HepG2 (cell line): ENCODE data around the gene UCKL1. TPM values are rescaled to one million over a fixed set of nuclear protein-coding genes. Genes with fewer than 3 reads are reported as not detected.

ENCODE experiments used
- DNMT3B ChIP-seq: conservative IDR thresholded peaks from 2 replicates; pipeline ENCODE4 v1.6.1; 2016; ENCODE audit warnings: missing biosample characterization, control low read depth
- EHMT2 ChIP-seq: fragments of 200-600 bp; sonication (generic); IDR thresholded peaks from 2 replicates; pipeline ENCODE4 v1.7.0; 2017; ENCODE audit warnings: antibody characterized with exemption, low read depth, low read length, borderline replicate concordance
- GLI4 ChIP-seq: sonication (generic); formaldehyde crosslinking; IDR thresholded peaks from 2 replicates; pipeline ENCODE4 v1.5.1; 2020; ENCODE audit warnings: missing genetic modification reagents, mild to moderate bottlenecking, moderate library complexity, borderline replicate concordance
- HCFC1 ChIP-seq: fragments of 150-350 bp; IDR thresholded peaks from 2 replicates; pipeline ENCODE4 v1.6.1; 2014; ENCODE audit warnings: low read depth, low read length
- HDAC1 ChIP-seq: sonication (generic); formaldehyde crosslinking; IDR thresholded peaks from 2 replicates; pipeline ENCODE4 v1.5.1; 2020; ENCODE audit warnings: mild to moderate bottlenecking, missing genetic modification reagents
- MAFF ChIP-seq: IDR thresholded peaks from 2 replicates; pipeline ENCODE4 v1.6.1; 2011; ENCODE audit warnings: low read depth, low read length, improper control_type of control experiment
- NONO ChIP-seq, 2 experiments: fragments of 450-650 bp in 1 of 2; sonication (generic) in 1 of 2; formaldehyde crosslinking in 1 of 2; IDR thresholded peaks in 1 of 2; conservative IDR thresholded peaks in 1 of 2; 2 replicates each; pipeline versions ENCODE4 v1.6.1 to v1.8.0; 2017 to 2022; ENCODE audit warnings: mild to moderate bottlenecking in 1 of 2, missing genetic modification reagents in 1 of 2, moderate library complexity in 1 of 2
- NR1H2 ChIP-seq: sonication (generic); formaldehyde crosslinking; IDR thresholded peaks from 2 replicates; pipeline ENCODE4 v1.8.1; 2022; ENCODE audit warnings: low read depth, missing genetic modification reagents, borderline replicate concordance
- POLR2AphosphoS2 ChIP-seq: IDR thresholded peaks from 2 replicates; pipeline ENCODE4 v1.6.1; 2011; ENCODE audit warnings: low read depth, low read length, improper control_type of control experiment
- RELA ChIP-seq: sonication (generic); formaldehyde crosslinking; IDR thresholded peaks from 2 replicates; pipeline ENCODE4 v1.4.0; 2020; ENCODE audit warnings: missing genetic modification reagents
- RFX1 ChIP-seq: fragments of 450-650 bp; IDR thresholded peaks from 2 replicates; pipeline ENCODE4 v1.6.1; 2017
- SATB2 ChIP-seq: sonication (generic); formaldehyde crosslinking; IDR thresholded peaks from 2 replicates; pipeline ENCODE4 v1.5.0; 2020; ENCODE audit warnings: missing genetic modification reagents
- SNAPC5 ChIP-seq: sonication (generic); formaldehyde crosslinking; IDR thresholded peaks from 2 replicates; pipeline ENCODE4 v1.8.1; 2023; ENCODE audit warnings: mild to moderate bottlenecking, missing genetic modification reagents, borderline replicate concordance
- STAG1 ChIP-seq: sonication (generic); formaldehyde crosslinking; IDR thresholded peaks from 2 replicates; pipeline ENCODE4 v1.4.0; 2020; ENCODE audit warnings: missing genetic modification reagents
- ZKSCAN8 ChIP-seq: IDR thresholded peaks from 2 replicates; pipeline ENCODE4 v1.6.1; 2016; ENCODE audit warnings: borderline replicate concordance, missing genetic modification reagents, missing compliant biosample characterization
- ZSCAN12 ChIP-seq: sonication (generic); formaldehyde crosslinking; IDR thresholded peaks from 2 replicates; pipeline ENCODE4 v1.9.0; 2021; ENCODE audit warnings: mild to moderate bottlenecking, missing genetic modification reagents
- polyA plus RNA-seq, 8 experiments: library from polyadenylated mRNA; depleted of rRNA in 3 of 8; stranded (reverse) in 7 of 8; unstranded in 1 of 8; fragments of >200 nt; fragmentation: Illumina TruSeq in 4 of 8; extraction: Trizol in 4 of 8; gene quantifications; 2 replicates each; pipeline versions ENCODE4 v1.2.1 to v1.2.3, GENCODE V29; 2011 to 2016; ENCODE audit warnings: low read depth in 4 of 8, missing spikeins in 1 of 8, mixed read lengths in 1 of 8; ENCODE audit not compliant: insufficient read depth in 1 of 8
- total RNA-seq, 5 experiments: library from RNA; depleted of rRNA; stranded (reverse); fragments of >200 nt; fragmentation: Illumina TruSeq; extraction: Trizol; gene quantifications; 2 replicates each; pipeline ENCODE4 v1.2.3, GENCODE V29; 2016; ENCODE audit warnings: low read depth in 1 of 5
- TF ChIP-seq, protein P1 (sequence below): sonication (generic); formaldehyde crosslinking; IDR thresholded peaks from 2 replicates; pipeline ENCODE4 v1.5.0; 2020; ENCODE audit warnings: mild to moderate bottlenecking, missing genetic modification reagents
- TF ChIP-seq, protein P2 (sequence below): sonication (generic); formaldehyde crosslinking; IDR thresholded peaks from 2 replicates; pipeline ENCODE4 v1.4.0; 2020; ENCODE audit warnings: missing genetic modification reagents
- TF ChIP-seq, protein P3 (sequence below): sonication (generic); formaldehyde crosslinking; IDR thresholded peaks from 2 replicates; pipeline ENCODE4 v1.8.1; 2023; ENCODE audit warnings: mild to moderate bottlenecking, inconsistent platforms, moderate library complexity, missing genetic modification reagents, borderline replicate concordance

UCKL1 gene
- total and polyA plus RNA-seq, 2 of the 13 experiments (the other 11 are each of a cell fraction or from before 2014, with no cell fraction given): 50.2 to 126 TPM

DNA sequence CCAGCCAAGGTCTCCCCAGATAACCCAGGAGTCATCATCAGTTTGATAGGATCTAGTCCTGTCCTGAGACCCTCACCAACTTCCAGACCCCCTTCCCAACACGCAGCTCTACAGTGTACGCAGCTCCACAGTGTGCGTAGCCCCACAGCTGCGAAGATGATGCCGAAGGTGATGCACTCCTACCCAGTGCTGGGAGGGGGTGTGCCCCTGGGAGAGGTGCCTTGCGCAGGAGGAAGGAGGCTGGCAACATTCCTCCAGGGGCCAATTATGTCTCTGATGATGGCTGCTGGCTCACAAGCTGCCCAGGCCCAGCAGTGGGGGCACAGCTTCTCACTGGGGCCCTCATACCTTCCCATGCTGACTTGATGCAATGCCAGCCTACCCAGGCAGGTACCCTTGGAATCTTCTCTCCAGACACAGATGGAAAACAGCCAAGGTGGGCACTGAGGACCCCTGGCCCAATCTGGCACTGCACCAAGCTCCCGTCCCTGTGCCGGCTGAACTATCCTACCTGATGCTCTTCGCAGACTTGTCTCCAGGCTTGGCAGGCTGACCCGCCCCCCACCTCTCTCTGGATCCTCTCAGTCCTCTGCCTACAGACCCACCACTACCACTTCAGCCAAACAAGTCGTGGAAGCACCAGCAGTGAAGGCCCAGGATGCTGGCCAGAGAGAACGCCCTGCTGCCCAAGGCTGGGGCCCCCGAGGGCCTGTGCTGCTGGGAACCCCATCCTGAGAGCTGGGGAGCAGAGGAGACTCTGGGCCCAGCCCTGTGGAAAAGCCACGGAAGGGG, 12.1 kb upstream of the UCKL1 start (continued):
- TF ChIP-seq EHMT2 (no peak), GLI4 (peak; percentile 65; the same call in 1 of the 2 replicates), NONO (IDR thresholded peaks at IDR 0.05) (no peak), NONO (CRISPR knock-in tag; conservative IDR thresholded peaks at IDR 0.05) (0 out of 2 replicates have a peak, but pooled peaks have one; percentile 38), ZKSCAN8 (CRISPR knock-in tag) (no peak), SNAPC5 (CRISPR knock-in tag) (no peak), HDAC1 (no peak), RELA (CRISPR knock-in tag) (no peak), SATB2 (CRISPR knock-in tag) (no peak), DNMT3B (CRISPR knock-in tag) (no peak), RFX1 (no peak), POLR2AphosphoS2 (no peak), MAFF (no peak), STAG1 (CRISPR knock-in tag) (no peak), NR1H2 (no peak), HCFC1 (no peak), ZSCAN12 (CRISPR knock-in tag) (no peak)
- TF ChIP-seq, protein P1, sequence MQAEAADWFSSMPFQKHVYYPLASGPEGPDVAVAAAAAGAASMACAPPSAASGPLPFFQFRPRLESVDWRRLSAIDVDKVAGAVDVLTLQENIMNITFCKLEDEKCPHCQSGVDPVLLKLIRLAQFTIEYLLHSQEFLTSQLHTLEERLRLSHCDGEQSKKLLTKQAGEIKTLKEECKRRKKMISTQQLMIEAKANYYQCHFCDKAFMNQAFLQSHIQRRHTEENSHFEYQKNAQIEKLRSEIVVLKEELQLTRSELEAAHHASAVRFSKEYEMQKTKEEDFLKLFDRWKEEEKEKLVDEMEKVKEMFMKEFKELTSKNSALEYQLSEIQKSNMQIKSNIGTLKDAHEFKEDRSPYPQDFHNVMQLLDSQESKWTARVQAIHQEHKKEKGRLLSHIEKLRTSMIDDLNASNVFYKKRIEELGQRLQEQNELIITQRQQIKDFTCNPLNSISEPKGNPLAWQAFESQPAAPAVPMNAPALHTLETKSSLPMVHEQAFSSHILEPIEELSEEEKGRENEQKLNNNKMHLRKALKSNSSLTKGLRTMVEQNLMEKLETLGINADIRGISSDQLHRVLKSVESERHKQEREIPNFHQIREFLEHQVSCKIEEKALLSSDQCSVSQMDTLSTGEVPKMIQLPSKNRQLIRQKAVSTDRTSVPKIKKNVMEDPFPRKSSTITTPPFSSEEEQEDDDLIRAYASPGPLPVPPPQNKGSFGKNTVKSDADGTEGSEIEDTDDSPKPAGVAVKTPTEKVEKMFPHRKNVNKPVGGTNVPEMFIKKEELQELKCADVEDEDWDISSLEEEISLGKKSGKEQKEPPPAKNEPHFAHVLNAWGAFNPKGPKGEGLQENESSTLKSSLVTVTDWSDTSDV (CRISPR knock-in tag): no peak
- TF ChIP-seq, protein P2, sequence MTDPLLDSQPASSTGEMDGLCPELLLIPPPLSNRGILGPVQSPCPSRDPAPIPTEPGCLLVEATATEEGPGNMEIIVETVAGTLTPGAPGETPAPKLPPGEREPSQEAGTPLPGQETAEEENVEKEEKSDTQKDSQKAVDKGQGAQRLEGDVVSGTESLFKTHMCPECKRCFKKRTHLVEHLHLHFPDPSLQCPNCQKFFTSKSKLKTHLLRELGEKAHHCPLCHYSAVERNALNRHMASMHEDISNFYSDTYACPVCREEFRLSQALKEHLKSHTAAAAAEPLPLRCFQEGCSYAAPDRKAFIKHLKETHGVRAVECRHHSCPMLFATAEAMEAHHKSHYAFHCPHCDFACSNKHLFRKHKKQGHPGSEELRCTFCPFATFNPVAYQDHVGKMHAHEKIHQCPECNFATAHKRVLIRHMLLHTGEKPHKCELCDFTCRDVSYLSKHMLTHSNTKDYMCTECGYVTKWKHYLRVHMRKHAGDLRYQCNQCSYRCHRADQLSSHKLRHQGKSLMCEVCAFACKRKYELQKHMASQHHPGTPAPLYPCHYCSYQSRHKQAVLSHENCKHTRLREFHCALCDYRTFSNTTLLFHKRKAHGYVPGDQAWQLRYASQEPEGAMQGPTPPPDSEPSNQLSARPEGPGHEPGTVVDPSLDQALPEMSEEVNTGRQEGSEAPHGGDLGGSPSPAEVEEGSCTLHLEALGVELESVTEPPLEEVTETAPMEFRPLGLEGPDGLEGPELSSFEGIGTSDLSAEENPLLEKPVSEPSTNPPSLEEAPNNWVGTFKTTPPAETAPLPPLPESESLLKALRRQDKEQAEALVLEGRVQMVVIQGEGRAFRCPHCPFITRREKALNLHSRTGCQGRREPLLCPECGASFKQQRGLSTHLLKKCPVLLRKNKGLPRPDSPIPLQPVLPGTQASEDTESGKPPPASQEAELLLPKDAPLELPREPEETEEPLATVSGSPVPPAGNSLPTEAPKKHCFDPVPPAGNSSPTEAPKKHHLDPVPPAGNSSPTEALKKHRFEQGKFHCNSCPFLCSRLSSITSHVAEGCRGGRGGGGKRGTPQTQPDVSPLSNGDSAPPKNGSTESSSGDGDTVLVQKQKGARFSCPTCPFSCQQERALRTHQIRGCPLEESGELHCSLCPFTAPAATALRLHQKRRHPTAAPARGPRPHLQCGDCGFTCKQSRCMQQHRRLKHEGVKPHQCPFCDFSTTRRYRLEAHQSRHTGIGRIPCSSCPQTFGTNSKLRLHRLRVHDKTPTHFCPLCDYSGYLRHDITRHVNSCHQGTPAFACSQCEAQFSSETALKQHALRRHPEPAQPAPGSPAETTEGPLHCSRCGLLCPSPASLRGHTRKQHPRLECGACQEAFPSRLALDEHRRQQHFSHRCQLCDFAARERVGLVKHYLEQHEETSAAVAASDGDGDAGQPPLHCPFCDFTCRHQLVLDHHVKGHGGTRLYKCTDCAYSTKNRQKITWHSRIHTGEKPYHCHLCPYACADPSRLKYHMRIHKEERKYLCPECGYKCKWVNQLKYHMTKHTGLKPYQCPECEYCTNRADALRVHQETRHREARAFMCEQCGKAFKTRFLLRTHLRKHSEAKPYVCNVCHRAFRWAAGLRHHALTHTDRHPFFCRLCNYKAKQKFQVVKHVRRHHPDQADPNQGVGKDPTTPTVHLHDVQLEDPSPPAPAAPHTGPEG (CRISPR knock-in tag): no peak
- TF ChIP-seq, protein P3, sequence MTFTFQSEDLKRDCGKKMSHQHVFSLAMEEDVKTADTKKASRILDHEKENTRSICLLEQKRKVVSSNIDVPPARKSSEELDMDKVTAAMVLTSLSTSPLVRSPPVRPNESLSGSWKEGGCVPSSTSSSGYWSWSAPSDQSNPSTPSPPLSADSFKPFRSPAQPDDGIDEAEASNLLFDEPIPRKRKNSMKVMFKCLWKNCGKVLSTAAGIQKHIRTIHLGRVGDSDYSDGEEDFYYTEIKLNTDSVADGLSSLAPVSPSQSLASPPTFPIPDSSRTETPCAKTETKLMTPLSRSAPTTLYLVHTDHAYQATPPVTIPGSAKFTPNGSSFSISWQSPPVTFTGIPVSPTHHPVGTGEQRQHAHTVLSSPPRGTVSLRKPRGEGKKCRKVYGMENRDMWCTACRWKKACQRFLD: no peak
